NCI-H2107 treated with DMSO at 0.1 percent for 48 hours (cell line): ENCODE data around the gene TLCD1.
"Not testable (repeated sequence)": the region's sequence is repeated elsewhere in the genome, so short reads cannot be mapped to it uniquely, and the experiment has no call there.

Experiments used
- DNase-seq: peaks from one replicate; lab custom pipeline; 2025; ENCODE audit not compliant: unreplicated experiment; lab: John Stamatoyannopoulos, UW

The TLCD1 gene

GRCh38 chr17:28729950-28730330 lies 3.9 kb upstream of the TLCD1 start:
- no peak for DNase-seq

- peak; percentile 85 for DNase-seq
Measured at GRCh38 chr17:28728364-28729200, 2.5 kb upstream of the TLCD1 start, which contains the start of gene NEK8. TSS of gene NEK8 (plus strand) at chr17:28728788. CDS start at chr17:28728814, 26 bp downstream.

- DNase-seq, result peak; percentile 92
Measured at GRCh38 chr17:28726627-28727491, 826 bp upstream of the TLCD1 start.

GRCh38 chr17:28725660-28726225 lies 290 bp downstream of the TLCD1 start:
- peak; percentile 76 for DNase-seq

- peak; percentile 55 for DNase-seq
Measured at GRCh38 chr17:28725166-28725659, 820 bp downstream of the TLCD1 start.

GRCh38 chr17:28724500-28725165 lies 1.4 kb downstream of the TLCD1 start:
- no peak for DNase-seq

GRCh38 chr17:28723836-28724499 lies 2.1 kb downstream of the TLCD1 start:
- DNase-seq, result not testable (repeated sequence)

- DNase-seq, result no peak
Measured at GRCh38 chr17:28723159-28723835, 2.7 kb downstream of the TLCD1 start.

- DNase-seq, result no peak
Measured at GRCh38 chr17:28722417-28723158, 3.4 kb downstream of the TLCD1 start.

- DNase-seq, result not testable (repeated sequence)
Measured at GRCh38 chr17:28720997-28721329, 5.1 kb downstream of the TLCD1 start.

- no peak for DNase-seq
Measured at GRCh38 chr17:28720247-28720996, 5.6 kb downstream of the TLCD1 start.

- no peak for DNase-seq
Measured at GRCh38 chr17:28719021-28719433, 7.0 kb downstream of the TLCD1 start.

- DNase-seq, result no peak
Measured at GRCh38 chr17:28718333-28719020, 7.6 kb downstream of the TLCD1 start.

GRCh38 chr17:28717578-28718332 lies 8.3 kb downstream of the TLCD1 start, which contains the start of gene RAB34:
TSS of gene RAB34 (minus strand) at chr17:28717868. CDS start at chr17:28717266, 602 bp downstream.
- no peak for DNase-seq

GRCh38 chr17:28716740-28717577 lies 9.1 kb downstream of the TLCD1 start:
- DNase-seq, result no peak

GRCh38 chr17:28715217-28715616 lies 10.8 kb downstream of the TLCD1 start:
- DNase-seq, result no peak
